AG04450 (cell line): ENCODE results near the gene S100A3. TPM values are rescaled to one million over a fixed set of nuclear protein-coding genes. Genes with fewer than 3 reads are reported as not detected.
"Not testable (repeated sequence)": the region's sequence is repeated elsewhere in the genome, so short reads cannot be mapped to it uniquely, and the experiment has no call there.

Experiments
- CTCF ChIA-PET: fragments of 300-600, 350-600 bp; formaldehyde crosslinking; extraction: SDS; loops from one replicate; lab custom pipeline; 2022; ENCODE audit warnings: antibody characterized with exemption, inconsistent platforms; lab: Charles Lee
- POLR2A ChIA-PET: fragments of 350-600 bp; formaldehyde crosslinking; extraction: SDS; loops from one replicate; lab custom pipeline; 2021; ENCODE audit warnings: antibody characterized with exemption, inconsistent platforms; lab: Yijun Ruan, JAX
- DNase-seq: peaks from one replicate; pipeline ENCODE4 v3.0.0-alpha.2; 2011; ENCODE audit warnings: low read depth, low spot score
- H3K27ac ChIP-seq: one replicate; pipeline ENCODE4 v1.5.1; 2012; ENCODE audit warnings: low read depth, low read length, control low read depth
- H3K27me3 ChIP-seq: one replicate; pipeline ENCODE4 v1.6.0; 2012; ENCODE audit warnings: low read length; ENCODE audit not compliant: control insufficient read depth, insufficient read depth
- H3K4me3 ChIP-seq: 2 replicates; pipeline ENCODE4 v1.5.1; 2011; ENCODE audit warnings: mild to moderate bottlenecking, low read depth, low read length, control low read depth
- H3K9me3 ChIP-seq: 2 replicates; pipeline ENCODE4 v1.5.1; 2012; ENCODE audit warnings: low read length; ENCODE audit not compliant: control insufficient read depth, insufficient read depth
- polyA plus RNA-seq: library from polyadenylated mRNA; depleted of rRNA; stranded (reverse); fragments of >200 nt; gene quantifications from 2 replicates; pipeline ENCODE4 v1.2.3, GENCODE V29; 2011
- TF ChIP-seq, protein P1 (sequence below): IDR thresholded peaks from 2 replicates; pipeline ENCODE4 v1.5.1; 2011; ENCODE audit warnings: low read depth, low read length, control low read depth, inconsistent platforms

The S100A3 gene
- polyA plus RNA-seq, 1 experiment, result 1.8 TPM

- POLR2A ChIA-PET, result no interaction called here
- no peak for DNase-seq
- CTCF ChIA-PET, result interaction anchor here (1.1 to 4.0 kb wide), 3 partner anchors 12 to 73 kb away, joined by 3 to 33 read pairs (median 6); no protein-coding TSS in a partner anchor
- Histone ChIP-seq H3K9me3 (no peaks in the 10 kb centered on the region), H3K27ac (no peak overlapping the region), H3K4me3 (no peak overlapping the region), H3K27me3 (no peaks in the 10 kb centered on the region)
- TF ChIP-seq, protein P1, sequence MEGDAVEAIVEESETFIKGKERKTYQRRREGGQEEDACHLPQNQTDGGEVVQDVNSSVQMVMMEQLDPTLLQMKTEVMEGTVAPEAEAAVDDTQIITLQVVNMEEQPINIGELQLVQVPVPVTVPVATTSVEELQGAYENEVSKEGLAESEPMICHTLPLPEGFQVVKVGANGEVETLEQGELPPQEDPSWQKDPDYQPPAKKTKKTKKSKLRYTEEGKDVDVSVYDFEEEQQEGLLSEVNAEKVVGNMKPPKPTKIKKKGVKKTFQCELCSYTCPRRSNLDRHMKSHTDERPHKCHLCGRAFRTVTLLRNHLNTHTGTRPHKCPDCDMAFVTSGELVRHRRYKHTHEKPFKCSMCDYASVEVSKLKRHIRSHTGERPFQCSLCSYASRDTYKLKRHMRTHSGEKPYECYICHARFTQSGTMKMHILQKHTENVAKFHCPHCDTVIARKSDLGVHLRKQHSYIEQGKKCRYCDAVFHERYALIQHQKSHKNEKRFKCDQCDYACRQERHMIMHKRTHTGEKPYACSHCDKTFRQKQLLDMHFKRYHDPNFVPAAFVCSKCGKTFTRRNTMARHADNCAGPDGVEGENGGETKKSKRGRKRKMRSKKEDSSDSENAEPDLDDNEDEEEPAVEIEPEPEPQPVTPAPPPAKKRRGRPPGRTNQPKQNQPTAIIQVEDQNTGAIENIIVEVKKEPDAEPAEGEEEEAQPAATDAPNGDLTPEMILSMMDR, result no peak
Measured at GRCh38 chr1:153583976-153584375, 34.9 kb upstream of the S100A3 start.

DNA sequence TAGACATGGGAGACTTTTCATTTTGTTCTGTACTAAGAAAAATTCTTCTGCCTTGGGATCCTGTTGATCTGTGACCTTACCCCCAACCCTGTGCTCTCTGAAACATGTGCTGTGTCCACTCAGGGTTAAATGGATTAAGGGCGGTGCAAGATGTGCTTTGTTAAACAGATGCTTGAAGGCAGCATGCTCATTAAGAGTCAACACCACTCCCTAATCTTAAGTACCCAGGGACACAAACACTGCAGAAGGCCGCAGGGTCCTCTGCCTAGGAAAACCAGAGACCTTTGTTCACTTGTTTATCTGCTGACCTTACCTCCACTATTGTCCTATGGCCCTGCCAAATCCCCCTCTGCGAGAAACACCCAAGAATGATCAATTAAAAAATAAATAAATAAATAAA is 34.5 kb upstream of the S100A3 start:
- POLR2A ChIA-PET, H3K9me3 ChIP-seq, H3K27ac ChIP-seq, DNase-seq, H3K4me3 ChIP-seq, H3K27me3 ChIP-seq: not testable (repeated sequence)
- CTCF ChIA-PET, result interaction anchor here (1.1 to 4.0 kb wide), 3 partner anchors 11 to 73 kb away, joined by 3 to 33 read pairs (median 6); no protein-coding TSS in a partner anchor

DNA sequence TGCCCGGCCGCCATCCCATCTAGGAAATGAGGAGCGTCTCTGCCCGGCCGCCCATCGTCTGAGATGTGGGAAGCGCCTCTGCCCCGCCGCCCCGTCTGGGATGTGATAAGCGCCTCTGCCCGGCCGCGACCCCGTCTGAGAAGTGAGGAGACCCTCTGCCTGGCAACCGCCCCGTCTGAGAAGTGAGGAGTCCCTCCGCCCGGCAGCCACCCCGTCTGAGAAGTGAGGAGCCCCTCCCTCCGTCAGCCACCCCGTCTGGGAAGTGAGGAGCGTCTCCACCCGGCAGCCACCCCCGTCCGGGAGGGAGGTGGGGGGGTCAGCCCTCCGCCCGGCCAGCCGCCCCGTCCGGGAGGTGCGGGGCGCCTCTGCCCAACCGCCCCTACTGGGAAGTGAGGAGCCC is 33.8 kb upstream of the S100A3 start:
- CTCF ChIA-PET, result interaction anchor here (2.2 kb wide), 1 partner anchor 10 kb away, joined by 18 read pairs; no protein-coding TSS in a partner anchor
- DNase-seq, POLR2A ChIA-PET, H3K27ac ChIP-seq, H3K4me3 ChIP-seq, H3K27me3 ChIP-seq, H3K9me3 ChIP-seq: not testable (repeated sequence)

DNA sequence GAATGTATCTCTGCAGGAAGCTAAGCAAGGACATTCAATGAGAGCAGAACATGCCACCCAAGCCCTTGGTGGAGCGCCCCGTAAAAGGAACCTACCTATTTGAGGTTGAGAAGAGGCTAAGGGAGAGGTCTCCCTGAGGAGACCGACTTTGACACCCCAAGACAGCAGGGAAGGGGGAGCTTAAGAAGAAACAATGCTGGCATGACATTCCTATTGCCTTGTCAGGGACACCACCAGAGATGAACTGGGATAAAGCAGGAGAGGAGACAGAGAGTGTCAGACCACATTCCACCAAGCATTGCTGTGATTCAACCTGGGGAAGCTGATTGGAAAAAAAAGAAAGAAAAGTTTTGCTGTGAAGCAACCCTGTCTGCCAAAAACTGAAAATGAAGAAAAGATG is 29.9 kb upstream of the S100A3 start:
- POLR2A ChIA-PET, result interaction anchor here (0.6 kb wide), 1 partner anchor 58 kb away, joined by 4 read pairs; no protein-coding TSS in a partner anchor
- peak overlapping the region; percentile 3 for H3K27ac ChIP-seq
- TF ChIP-seq, protein P1, result no peak
- H3K9me3 ChIP-seq, result no peaks in the 10 kb centered on the region; the same call in 1 of the 2 replicates
- CTCF ChIA-PET, result interaction anchor here (1.0 to 3.8 kb wide), 6 partner anchors 9 to 227 kb away, joined by 3 to 20 read pairs (median 7); partner anchors contain the start of genes S100A1 and S100A13
- no peaks in the 10 kb centered on the region for H3K27me3 ChIP-seq
- no peak for DNase-seq
- no peak overlapping the region for H3K4me3 ChIP-seq

- Histone ChIP-seq H3K27ac (no peak overlapping the region), H3K9me3 (no peaks in the 10 kb centered on the region; the same call in 1 of the 2 replicates), H3K27me3 (no peaks in the 10 kb centered on the region), H3K4me3 (no peak overlapping the region)
- CTCF ChIA-PET, result interaction anchor here (0.5 to 3.8 kb wide), 9 partner anchors 9 to 226 kb away, joined by 3 to 20 read pairs (median 6); partner anchors contain the start of genes S100A1, S100A13 and S100A16
- TF ChIP-seq, protein P1, result no peak
- POLR2A ChIA-PET, result interaction anchor here (0.6 kb wide), 1 partner anchor 58 kb away, joined by 4 read pairs; no protein-coding TSS in a partner anchor
- no peak for DNase-seq
Measured at GRCh38 chr1:153578490-153578889, 29.4 kb upstream of the S100A3 start.

DNA sequence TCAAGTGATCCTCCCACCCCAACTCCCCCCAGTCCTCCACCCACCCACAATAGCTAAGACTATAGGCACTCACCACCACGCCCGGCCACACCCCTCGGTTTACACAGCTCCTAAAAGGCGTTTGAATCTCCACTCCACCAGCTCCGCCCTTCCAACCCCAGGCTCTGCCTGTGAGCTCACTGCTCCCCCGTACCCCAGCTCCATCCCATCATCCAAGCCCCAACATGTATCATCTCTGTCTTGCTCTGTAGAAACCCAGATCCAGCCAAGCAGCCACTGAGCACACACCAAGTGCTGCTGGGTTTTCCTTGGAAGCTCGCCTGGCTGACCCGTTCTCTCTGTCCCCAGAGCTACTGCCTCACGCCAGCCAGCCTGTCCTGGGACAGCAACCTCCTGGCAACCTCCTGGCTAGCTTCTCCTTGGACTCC is 28.6 kb upstream of the S100A3 start:
- TF ChIP-seq, protein P1, result no peak
- ChIA-PET POLR2A (interaction anchor here (0.6 to 1.2 kb wide), 3 partner anchors 50 to 415 kb away, joined by 3 to 9 read pairs (median 3); partner anchors contain the start of genes CHTOP and S100A13), CTCF (interaction anchor here (0.8 to 3.8 kb wide), 7 partner anchors 8 to 225 kb away, joined by 3 to 20 read pairs (median 7); partner anchors contain the start of genes S100A1, S100A13 and S100A16)
- no peaks in the 10 kb centered on the region; the same call in 1 of the 2 replicates for H3K9me3 ChIP-seq
- DNase-seq, result no peak
- H3K27ac ChIP-seq, result no peak overlapping the region
- H3K4me3 ChIP-seq, result no peak overlapping the region
- no peaks in the 10 kb centered on the region for H3K27me3 ChIP-seq
